HG03457 (cell line): Measurements from ENCODE around the gene VPS26A.

Source experiments
- ATAC-seq: cut with Tn5 transposase; IDR thresholded peaks from one replicate; pipeline ENCODE4 v1.9.1; 2021; ENCODE audit warnings: moderate number of reproducible peaks; ENCODE audit not compliant: unreplicated experiment

The VPS26A gene

DNA sequence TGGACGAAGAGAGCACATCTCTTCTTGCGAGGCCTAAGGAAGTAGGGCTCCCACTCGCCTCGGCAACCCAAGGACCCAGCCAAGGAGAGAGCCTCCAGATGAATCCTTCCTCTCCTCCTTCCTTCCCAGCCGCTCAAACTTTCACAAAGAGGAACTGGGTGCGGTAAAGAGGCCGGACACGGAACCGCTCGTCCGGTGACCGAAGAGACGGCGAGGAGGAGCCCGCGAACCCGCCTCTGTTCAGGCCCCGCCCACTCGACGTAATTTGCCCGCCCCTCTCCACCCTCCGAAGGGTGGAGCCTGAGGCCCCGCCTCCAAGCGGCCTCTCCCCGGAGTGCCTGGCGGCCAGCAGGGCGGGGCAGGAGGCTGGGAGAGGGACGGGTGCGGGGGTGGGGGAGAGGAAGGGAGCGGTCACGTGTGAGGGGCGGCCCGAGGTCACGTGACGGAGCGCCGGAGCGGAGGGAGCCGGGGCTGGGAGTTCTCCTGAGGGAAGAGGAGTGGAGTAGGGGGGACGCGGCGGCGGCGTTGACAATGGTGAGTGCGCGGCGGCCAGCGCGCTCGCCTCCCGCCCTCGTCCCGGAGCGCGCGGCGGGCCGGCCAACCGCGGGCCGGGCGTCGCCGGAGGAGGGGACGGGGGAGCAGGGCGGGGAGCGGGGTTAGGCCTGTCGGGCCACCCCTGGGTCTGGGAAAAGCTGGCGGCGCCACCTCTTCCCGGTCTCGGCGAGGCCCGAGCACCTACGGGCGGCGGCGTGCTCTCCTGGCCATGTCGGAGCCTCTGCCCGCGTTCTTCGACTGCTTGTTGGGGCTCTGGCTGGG, at the start of gene VPS26A:
TSS of gene VPS26A (plus strand) at position 432 of the 816 bp plus-strand sequence. CDS start at position 532, 100 bp downstream.
- ATAC-seq: peak; percentile 66

DNA sequence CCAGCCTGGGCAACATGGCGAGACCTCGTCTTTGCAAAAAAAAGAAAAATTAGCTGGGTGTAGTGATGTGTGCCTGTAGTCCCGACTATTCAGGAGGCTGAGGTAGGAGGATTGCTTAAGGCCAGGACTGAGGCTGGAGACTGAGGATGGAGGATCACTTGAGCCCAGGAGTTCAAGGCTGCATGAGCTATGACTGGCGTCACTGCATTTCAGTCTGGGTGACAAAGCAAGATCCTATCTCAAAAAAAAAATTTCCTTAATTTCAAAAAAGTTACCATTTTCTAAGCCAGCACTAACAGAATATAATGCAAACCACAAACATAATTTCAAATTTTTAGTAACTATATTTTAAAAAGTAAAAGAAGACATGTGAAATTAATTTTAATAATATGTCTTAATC, 49.4 kb upstream of the VPS26A start:
- ATAC-seq: no peak

DNA sequence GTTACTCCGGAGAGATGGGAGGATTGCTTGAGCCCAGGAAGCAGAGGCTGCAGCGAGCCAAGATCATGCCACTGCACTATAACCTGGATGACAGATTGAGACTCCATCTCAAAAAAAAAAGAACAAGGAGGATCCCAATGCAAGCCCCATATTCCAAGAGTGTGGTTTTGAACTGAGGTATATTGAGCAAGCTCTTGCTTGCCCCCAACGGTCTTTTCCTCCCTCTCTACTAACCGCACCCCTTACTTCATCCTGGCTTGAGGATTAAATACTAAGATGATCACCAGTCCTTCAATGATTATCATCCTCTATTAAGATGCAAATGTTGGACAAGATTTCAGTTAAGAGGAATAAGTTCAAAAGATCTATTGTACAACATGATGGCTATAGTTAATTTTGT, 48.5 kb upstream of the VPS26A start:
- ATAC-seq: no peak

DNA sequence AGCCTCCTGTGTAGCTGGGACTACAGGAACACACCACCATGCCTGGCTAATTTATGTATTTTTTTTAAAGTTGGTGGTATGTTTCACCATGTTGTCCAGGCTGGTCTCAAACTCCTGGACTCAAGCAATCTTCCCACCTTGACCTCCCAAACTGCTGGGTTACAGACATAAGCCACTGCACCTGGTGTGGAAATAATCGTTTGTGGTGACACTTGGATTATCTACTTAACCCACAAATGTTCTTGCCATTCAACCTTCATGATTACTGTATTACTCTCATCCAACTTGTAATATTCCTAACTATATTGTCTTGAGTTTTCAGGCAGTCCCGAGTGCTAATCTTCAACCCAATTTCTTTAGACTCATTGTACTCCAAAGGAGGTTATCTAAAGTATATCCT, 45.7 kb upstream of the VPS26A start:
- no peak for ATAC-seq

DNA sequence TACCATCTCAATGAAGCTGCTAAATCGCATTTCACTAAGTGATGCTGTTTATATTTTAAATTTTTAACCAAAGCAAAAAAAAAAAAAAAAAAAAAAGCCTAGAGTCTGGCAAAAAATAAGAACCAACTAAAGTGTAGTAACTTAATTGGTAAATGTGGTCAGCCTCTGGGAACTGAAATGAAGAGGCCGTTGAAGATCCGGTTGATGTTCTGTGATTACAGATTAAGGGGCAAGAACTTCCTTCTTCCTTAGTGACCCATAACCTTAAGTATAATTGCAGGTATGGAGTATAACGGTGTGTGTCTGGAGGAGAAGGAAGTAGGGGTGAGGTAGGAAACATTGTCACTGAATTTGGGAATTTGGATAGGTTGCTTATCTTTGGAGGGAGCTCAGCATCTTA, 43.8 kb upstream of the VPS26A start:
- no peak for ATAC-seq

DNA sequence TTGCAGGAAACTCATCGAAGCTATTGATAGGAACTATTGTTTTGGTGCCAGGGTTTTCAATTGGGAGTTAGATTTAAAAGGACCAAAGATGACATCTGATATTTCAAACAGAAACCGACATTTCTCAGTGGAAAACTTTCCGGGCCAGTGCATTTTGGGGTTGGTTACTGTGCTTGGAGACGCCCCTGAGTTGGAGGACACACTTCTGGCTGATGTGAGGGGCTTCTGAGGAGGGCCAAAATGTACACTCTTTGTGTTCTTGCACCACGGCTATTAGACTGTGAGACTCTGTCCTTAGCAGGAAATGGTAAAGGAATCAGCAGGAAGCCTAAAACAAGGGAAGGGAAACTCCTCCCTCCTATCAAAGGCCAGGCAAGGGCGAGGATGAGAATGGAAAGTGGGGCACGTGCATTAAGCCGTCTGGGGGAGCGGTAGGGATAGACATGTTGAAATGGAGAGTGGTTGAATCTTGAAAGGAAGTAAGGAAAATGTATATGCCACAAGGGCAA, 37.9 kb upstream of the VPS26A start:
- no peak for ATAC-seq

DNA sequence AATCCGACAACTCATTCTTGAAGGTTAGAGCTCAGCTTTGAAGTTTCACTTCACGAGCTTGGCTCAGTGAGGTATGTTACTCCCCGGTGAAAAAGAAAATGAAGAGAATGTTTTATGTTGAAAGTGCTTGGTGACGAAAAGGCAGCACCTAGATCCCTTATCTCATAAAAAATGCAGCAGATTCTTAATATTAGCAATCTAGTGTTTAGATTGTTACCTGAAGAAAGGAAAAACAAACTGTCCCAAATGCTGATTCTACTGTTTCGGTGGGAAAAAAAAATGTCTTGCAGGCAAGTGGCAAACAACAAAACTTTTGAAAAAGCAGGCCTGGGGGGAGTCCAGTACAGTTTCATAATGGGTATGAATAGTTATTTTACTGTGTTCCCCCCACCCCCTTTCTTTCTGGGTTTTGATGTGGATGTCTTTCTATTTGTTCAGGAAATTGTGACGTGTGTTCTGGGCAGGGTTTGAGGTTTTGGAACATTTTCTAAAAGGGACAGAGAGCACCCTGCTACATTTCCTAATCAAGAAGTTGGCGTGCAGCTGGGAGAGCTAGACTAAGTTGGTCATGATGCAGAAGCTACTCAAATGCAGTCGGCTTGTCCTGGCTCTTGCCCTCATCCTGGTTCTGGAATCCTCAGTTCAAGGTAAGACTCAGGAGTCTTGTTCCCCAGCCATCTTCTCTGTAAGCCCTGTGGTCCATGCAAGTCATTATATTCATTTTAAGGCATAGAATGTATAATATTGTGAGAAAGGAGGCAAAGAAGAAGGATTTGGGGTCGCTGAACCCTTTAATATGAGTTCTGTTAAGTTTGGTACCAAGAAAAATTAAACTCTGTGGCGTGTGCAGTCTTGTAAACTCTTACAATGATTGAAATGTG, 36.1 kb upstream of the VPS26A start, which contains the start of gene SRGN:
TSS of gene SRGN (plus strand) at position 514 of the 881 bp plus-strand sequence. CDS start at position 569, 55 bp downstream.
- ATAC-seq: peak; percentile 37

DNA sequence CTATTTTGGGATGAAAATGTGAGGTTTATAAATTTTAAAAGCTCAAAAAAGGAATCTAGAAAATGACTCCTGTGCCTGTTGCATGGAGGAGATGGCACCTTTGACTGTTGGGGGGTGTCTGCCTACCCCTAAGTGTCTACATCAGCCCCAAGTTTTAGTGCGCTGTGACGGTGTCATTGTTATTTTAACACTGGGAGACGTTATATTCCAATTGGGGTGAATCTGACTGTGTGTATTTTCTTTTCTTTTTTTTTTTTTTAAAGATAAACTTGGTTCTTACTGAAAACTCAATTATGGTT, 35.6 kb upstream of the VPS26A start:
- ATAC-seq: no peak

DNA sequence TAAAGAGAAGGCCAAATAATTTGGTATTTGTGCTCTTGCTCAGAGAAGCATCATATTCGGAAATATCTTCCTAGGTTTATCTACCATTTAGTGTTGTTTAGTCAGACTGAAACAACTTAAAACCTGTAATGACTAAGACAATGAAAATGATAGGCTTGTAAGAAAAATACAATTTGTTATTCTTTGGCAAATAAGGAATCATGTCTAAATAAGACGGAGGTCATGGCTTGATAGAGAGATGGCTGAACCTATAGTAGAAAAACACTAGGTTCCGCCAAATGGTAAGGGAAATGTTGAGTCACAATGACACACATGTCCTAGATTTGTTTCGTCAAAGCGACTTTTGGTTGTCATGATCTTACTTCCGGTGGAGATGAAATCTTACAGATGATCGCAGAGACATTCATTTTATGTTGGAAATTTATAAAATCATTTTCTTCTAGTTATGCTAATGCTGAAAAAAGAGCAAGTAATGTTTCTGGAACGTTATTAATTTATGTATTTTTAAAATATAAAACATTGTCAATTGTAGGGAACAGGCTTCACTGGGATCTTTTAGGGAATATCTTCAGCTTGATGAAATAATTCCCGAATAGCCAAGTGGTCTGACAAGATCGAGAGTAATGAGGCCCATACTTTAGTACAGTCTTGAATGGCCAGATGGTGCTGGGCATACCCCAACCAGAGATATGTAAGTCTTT, 35.0 kb upstream of the VPS26A start:
- no peak for ATAC-seq

DNA sequence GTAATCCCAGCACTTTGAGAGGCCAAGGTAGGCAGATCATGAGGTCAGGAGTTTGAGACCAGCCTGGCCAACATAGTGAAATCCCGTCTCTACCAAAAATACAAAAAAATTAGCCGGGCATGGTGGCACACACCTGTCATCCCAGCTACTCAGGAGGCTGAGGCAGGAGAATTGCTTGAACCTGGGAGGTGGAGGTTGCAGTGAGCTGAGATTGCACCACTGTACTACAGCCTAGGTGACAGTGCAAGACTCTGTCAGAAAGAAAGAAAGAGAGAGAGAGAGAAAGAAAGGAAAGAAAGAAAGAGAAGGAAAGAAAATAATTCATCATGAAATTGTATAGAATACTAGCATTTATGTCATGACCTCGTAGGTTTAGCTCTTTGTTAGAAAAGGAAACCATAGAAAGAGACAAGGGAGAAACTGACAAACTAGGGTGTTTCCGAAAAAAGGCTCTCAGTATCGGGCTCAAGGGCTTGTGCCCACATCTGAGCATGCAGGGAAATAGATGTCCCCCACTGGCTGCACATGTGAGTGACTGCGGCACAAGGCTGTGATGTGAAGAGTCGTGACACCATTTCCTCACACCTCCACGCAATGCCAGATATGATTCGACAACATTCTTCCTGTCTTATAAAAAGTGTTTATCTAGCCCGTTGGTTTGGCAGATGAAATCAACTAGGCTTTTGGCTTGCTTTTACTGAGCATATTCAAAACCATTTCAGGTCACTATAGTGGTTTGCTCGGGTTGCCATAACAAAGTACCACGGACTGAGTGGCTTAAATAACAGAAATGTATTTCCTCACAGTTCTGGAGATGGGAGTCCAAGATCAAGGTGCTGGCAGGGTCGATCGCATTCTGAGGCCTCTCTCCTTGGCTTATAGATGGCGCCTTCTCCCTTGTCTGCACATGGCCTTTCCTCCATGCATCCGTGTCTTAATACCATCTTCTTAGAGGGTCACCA, 34.1 kb upstream of the VPS26A start:
- peak; percentile 31 for ATAC-seq

DNA sequence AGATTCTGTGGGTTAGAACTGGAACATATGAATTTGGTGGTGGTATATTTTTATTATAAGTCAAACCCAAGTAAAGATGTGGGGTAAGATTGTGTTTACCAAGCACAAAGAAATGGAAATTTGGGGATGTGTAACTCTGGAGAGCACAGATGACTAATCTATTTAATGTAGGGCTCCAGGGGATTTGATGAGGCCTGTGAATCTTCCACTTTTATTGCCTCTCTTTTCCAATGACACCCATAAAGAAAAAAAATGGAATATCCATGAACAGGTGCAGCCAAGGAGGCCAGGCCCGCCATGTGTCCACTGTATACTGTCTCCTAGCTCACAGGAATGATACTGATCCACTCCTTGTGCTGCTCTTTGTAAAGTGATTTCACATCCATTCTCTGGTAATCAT, 33.3 kb upstream of the VPS26A start:
- no peak for ATAC-seq

DNA sequence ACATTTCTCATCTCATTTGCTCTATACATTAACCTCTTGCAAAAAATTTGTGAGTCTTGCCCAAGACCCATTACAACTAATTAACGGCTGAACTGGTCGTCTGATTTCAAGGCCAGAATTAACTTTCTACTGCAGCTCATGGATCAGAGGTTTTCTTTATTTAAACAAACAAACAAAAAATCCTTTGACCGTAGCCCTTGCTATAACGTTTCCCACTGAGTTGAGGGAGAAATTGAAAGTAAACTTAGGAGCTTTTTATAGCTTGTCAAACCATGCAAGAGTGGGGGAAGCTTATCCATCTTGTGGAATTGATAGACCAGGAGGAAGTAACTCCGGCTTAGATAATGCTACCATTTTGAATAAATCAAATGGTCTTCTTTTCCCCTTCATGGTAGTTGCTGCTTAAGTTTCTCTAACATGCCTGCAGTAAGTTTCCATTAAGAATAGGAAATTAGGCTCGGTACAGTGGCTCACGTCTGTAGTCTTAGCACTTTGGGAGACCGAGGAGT, 32.8 kb upstream of the VPS26A start:
- no peak for ATAC-seq

DNA sequence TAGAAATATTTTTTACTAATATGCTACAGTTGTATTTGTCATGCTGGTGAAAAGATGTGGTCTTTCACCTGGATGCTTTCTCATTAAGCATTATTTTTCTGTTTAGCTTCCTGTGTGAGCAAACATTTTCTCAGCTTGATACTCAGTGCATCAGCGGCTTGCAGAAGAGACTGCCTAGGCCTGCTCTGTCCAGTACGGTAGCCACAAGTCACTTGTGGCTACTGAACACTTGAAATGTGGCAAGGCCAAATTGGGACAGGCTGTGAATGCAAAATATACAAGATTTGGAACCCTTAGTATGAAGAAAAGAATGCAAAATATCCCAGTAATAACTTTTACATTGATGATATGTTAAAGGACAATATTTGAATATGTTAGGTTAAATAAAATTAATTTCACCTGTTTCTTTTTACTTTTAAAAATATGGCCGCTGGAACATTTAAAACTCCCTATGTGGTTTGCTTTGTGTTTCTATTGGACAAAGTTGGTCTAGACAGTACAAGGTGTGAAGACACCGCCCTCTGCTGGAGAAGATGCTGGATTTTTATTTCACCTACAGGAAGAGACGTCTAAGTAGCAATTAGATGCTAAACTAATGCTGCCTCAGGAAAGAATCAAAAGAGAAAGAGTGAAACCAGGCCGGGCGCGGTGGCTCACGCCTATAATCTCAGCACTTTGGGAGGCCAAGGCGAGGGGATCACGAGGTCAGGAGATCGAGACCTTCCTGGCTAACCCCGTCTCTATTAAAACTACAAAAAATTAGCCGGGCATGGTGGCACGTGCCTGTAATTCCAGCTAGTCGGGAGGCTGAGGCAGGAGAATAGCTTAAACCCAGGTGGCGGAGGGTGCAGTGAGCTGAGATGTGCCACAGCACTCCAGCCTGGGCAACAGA, 30.8 kb upstream of the VPS26A start:
- ATAC-seq: no peak

DNA sequence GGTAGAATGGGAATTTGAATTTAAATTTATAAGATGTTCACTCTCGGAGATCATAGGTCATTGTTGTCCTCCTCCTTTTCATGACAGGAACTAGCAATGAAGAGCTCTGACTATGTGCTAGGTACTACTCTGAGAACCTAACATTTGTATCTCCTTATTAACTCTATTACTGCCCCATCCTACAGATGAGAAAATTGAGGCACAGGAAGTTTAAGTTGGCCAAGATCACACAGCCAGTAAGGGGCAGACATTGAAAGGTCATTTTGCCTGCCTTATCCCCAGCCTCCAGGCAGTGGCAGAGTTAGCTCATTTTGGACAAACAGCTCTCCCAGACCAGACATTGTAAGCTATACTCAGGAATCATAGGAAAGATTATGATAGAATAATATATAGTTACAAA, 30.0 kb upstream of the VPS26A start:
- no peak for ATAC-seq

DNA sequence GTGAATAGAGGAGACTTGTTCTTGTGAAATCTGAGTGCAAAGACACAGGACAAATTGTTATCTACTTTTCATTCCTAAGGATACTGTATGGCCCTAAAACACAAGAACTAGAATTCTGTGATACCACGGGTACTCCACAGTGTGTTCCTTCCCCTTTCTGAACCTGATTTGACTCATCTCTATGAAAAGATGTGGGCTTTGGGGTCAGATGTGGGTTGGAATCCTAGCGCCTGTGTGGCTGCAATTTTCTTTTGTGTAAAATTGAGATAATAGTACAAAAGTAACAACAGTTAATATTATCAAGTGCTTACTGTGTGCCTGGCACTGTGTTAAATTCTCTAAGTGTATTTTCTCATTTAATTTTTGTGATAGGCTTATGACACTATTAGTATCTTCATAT, 27.9 kb upstream of the VPS26A start:
- peak; percentile 53 for ATAC-seq

DNA sequence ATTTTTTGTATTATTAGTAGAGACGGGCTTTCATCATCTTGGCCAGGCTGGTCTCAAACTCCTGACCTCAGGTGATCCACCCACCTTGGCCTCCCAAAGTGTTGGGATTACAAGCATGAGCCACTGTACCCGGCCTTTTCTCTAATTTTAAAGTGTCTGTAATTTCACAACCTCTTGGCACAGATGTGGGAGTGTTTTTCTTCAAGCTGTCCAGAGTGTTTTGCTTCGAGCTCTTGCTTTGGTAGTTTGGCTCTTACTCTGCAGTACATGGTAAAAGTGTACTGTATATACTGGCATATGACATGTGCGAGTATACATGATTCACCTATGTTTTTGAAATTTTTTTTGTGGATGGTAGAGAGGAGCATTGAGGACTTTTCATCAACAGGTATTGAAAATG, 26.2 kb upstream of the VPS26A start:
- no peak for ATAC-seq

DNA sequence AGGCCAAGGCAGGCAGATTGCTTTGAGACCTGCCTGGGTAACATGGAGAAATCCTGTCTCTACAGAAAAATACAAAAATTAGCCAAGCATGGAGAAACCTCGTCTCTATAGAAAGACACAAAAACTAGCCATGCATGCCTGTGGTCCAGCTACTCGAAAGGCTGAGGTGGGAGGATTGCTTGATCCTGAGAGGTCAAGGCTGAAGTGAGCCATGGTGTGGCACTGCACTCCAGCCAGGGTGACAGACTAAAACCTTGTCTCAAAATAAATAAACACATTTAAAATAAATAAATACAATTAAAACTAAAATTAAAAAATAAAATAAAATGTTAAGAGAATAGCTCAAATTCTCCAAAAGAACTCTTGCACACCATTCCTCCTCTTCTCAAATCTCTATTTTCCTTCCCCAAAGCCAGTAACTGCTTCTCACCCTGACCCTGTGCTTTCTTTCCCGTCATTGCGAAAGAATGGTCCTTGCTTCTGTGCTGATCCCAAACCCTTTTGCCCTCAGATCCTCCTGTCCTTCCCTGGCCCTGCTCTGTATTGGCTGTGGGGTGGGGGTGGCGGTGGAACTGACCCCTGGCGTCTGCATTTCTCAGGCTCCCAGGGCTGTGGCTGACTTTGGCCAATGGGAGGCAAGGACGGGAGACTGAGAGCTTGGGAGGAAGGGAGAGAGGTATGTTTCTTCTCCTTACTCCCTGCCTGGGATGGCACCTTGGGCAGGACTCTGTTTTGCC, 23.7 kb upstream of the VPS26A start:
- ATAC-seq: no peak

DNA sequence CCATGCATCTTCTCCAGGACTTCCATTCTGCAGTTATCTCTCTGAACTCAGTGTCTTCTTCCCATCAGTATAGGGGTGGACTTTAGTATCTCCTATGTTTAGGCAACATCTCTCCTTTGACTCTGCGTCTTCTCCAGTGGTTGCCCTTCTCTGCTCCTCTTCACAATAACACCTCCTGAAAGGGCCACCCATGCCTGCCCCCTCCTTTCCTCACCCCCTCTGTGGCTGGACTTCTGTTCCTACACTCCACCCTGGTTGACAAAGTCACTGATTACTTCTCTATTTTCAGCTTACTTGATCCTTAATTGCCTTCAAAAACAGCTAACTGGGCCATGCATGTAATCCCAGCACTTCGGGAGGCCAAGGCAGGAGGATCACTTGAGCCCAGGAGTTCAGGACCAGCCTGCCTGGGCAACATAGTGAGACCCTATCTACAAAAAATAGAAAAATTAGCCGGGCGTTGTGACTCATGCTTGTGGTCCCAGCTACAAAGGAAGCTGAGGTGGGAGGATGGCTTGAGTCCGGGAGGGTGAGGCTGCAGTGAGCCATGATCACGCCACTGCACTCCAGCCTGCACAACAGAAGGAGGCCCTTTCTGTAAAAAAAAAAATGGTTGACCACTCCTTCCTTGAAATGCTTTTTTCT, 22.4 kb upstream of the VPS26A start:
- no peak for ATAC-seq
